AG04449 (cell line): ENCODE results near the gene CSNK1G1.

Experiments
- CTCF ChIA-PET: fragments of 350-600 bp; formaldehyde crosslinking; extraction: SDS; loops from one replicate; lab custom pipeline; 2021; ENCODE audit warnings: antibody characterized with exemption; lab: Yijun Ruan, JAX
- POLR2A ChIA-PET: fragments of 400-600, 350-600 bp; formaldehyde crosslinking; extraction: SDS; loops from one replicate; lab custom pipeline; 2020; ENCODE audit warnings: antibody characterized with exemption, inconsistent platforms; lab: Yijun Ruan, JAX
- DNase-seq: peaks from one replicate; pipeline ENCODE4 v3.0.0-alpha.2; 2010; ENCODE audit warnings: low read depth, low spot score
- H3K4me3 ChIP-seq: 2 replicates; pipeline ENCODE4 v1.5.1; 2011; ENCODE audit warnings: low read depth, mild to moderate bottlenecking, control low read depth, low read length
- TF ChIP-seq, protein P1 (sequence below): IDR thresholded peaks from one replicate; pipeline ENCODE4 v1.5.1; 2011; ENCODE audit warnings: mild to moderate bottlenecking, moderate library complexity, low read length, control low read depth, inconsistent platforms; ENCODE audit not compliant: insufficient read depth; ENCODE audit errors: missing control alignments

The CSNK1G1 gene

DNA sequence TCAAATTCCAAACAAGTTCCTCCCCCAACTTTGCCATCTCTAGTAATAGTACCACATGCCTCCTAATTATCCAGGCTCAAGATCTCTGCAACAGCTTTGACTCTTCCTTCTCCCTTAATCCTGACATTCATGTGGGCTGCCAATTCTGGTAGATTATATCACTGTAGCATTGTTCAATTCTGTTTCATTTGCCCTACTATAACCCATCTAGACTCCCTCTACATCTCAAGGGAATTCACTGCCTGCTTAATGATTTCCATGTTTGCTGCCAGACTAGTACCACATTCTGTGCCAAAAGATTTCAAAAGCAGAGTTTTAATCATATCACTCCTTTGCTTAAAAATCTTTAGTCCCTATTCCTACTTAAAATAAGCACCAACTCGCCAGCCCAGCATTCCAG lies 158.5 kb downstream of the CSNK1G1 start:
- ChIA-PET CTCF (no interaction called here), POLR2A (no interaction called here)
- TF ChIP-seq, protein P1, sequence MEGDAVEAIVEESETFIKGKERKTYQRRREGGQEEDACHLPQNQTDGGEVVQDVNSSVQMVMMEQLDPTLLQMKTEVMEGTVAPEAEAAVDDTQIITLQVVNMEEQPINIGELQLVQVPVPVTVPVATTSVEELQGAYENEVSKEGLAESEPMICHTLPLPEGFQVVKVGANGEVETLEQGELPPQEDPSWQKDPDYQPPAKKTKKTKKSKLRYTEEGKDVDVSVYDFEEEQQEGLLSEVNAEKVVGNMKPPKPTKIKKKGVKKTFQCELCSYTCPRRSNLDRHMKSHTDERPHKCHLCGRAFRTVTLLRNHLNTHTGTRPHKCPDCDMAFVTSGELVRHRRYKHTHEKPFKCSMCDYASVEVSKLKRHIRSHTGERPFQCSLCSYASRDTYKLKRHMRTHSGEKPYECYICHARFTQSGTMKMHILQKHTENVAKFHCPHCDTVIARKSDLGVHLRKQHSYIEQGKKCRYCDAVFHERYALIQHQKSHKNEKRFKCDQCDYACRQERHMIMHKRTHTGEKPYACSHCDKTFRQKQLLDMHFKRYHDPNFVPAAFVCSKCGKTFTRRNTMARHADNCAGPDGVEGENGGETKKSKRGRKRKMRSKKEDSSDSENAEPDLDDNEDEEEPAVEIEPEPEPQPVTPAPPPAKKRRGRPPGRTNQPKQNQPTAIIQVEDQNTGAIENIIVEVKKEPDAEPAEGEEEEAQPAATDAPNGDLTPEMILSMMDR = no peak
- DNase-seq = peak; percentile 51
- H3K4me3 ChIP-seq = no peak overlapping the region

DNA sequence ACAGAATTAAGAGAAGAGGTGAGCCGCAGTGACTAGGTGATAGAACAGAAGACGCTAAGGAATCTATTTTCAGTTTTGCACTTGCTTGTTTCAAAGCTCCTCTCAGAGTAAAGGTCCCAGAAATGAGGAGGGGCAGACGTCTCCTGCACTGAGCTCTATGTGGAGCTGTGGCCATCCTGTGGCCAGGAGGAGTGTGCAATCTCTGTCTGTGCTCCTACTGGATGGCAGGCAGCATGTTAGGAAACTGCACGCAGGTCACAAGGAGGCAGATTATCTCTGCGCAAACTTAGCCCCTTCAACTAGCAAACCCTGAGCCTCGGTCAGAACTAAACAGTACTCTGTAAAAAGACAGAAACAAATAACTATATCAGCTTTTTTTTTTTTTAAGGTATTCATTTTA lies 162.0 kb downstream of the CSNK1G1 start:
- TF ChIP-seq, protein P1 = no peak
- CTCF ChIA-PET = no interaction called here
- DNase-seq = no peak
- POLR2A ChIA-PET = no interaction called here
- H3K4me3 ChIP-seq = no peak overlapping the region

DNA sequence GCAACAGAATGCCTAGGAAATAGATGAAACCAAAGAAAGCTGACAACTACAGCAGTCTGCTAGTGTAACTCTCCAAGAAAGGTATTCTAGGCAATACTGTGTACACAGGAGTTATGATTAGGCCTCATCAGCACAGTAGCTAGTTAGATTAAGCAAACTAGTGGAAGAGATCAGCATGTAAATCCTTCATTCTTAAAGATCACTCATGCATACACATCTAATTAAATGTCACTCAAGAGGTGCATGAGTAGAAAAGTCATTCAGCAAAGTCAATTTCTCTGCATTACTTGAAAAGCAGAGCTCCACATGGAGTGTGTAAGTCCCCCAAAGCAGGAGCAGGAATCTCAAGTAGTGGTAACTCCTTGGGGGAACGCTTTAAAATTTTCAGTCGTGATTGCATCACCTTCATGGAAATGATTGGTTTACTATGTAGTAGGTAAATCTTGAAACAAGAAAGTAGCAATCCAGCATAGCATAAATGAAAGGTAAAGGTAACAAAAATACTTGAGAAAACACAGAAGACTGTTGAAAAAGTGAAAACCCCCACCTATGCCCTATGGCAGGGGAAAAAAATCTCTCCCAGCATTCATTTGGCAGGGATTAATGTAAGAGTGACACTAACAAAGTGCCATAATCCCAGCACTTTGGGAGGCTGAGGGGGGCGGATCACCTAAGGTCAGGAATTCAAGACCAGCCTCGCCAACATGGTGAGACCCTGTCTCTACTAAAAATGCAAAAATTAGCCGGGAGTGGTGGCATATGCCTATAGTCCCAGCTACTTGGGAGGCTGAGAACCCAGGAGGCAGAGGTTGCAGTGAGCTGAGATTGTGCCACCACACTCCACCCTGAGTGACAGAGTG lies 163.8 kb downstream of the CSNK1G1 start:
- H3K4me3 ChIP-seq = no peak overlapping the region
- DNase-seq = no peak
- CTCF ChIA-PET = interaction anchor here (2.2 kb wide), 1 partner anchor 38 kb away, joined by 5 read pairs; no protein-coding TSS in a partner anchor
- POLR2A ChIA-PET = no interaction called here
- TF ChIP-seq, protein P1 = no peak

DNA sequence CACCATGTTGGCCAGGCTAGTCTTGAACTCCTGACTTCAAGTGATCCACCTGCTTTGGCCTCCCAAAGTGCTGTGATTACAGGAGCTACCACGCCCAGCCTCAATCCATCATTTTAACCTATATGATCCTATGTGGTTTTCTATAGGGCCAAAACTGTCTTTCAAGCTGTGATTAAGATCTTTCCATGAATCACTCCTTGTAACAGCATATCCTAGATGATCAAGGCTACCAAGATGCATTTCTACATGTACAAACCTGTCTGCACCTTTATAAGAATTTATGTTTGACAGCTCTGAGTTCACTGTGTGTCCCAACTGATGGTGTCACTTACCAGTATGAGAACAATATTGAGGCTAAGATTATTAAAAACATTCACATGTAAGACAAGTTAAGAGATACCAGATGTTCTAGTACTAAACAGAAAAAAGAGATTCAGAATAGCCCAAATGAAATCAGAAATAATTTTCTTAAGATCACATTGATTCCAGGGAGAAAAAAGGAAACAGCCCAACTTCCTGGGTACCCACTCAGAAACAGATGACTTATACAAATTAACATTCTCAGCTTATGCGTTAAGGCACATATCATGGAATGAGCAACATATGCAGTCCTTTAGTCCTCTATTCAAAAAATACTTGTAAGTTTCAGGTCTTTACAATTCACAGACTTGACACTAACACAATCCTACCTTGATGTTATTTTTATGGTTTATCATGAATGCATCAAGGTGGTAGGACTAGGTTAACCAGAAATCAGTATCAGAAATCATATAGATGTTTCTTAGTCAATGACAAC lies 168.4 kb downstream of the CSNK1G1 start:
- ChIA-PET POLR2A (interaction anchor here (1.2 kb wide), 1 partner anchor 24 kb away, joined by 3 read pairs; the partner anchor contains the start of gene PPIB), CTCF (interaction anchor here (1.6 kb wide), 1 partner anchor 169 kb away, joined by 5 read pairs; the partner anchor contains the start of gene CSNK1G1)
- TF ChIP-seq, protein P1 = no peak
- DNase-seq = no peak
- no peak overlapping the region for H3K4me3 ChIP-seq

DNA sequence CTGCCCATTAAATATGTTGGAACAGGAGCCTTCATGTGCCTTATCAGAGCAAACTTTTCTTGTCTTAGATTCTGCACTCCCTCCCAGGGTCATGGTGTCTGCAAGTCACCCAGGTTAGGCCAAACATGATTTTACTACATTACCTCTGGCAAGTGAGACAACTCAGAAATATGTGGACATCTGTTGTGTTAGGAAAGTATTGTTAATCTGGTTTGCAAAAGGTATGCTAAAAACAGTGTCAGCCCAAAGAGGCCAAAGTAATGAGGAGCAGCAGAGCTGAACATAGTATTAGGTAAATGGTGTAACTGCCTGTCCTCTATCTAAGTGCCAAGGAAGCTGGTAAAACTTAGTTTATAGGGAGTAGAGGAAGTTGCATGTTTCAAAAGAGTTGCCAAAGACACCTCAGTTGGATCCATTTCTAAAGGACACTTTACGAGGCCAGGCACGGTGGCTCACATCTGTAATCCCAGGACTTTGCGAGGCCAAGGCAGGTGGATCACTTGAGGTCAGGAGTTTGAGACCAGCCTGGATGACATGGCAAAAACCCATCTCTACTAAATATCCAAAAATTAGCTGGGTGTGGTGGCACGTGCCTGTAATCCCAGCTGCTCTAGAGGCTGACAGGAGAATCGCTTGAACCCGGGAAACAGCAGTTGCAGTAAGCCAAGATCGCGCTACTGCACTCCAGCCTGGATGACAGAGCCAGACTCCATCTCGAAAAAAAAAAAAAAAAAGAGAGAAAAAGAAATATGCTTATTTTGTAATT lies 170.6 kb downstream of the CSNK1G1 start:
- CTCF ChIA-PET = interaction anchor here (1.3 to 1.5 kb wide), 2 partner anchors 9 to 32 kb away, joined by 5 read pairs; no protein-coding TSS in a partner anchor
- POLR2A ChIA-PET = no interaction called here
- H3K4me3 ChIP-seq = no peak overlapping the region
- TF ChIP-seq, protein P1 = no peak
- DNase-seq = no peak
